Upper lobe of left lung (tissue), 6 donors: ENCODE results near the gene IRF5. TPM values are rescaled to one million over a fixed set of nuclear protein-coding genes. Genes with fewer than 3 reads are reported as not detected.

ENCODE experiments used
- ATAC-seq, 2 donors: fragments of 200-7000 bp; cut with Tn5 transposase; one replicate each; pipeline ENCODE4 v1.9.1; 2022; ENCODE audit warnings: mild to moderate bottlenecking in 2 of 2, moderate library complexity in 2 of 2; ENCODE audit not compliant: low FRiP score in 2 of 2
- DNase-seq, 2 donors: peaks; one replicate each; pipeline ENCODE4 v3.0.0-alpha.2; 2019 to 2020
- H3K27ac ChIP-seq, 4 donors: fragments of 200-600 bp; sonication (generic); one replicate each; pipeline ENCODE4 v1.5.1; 2016 to 2019
- H3K27me3 ChIP-seq, 4 donors: fragments of 200-600 bp; sonication (generic); one replicate each; pipeline ENCODE4 v1.5.1; 2017 to 2019
- H3K36me3 ChIP-seq, 4 donors: fragments of 200-600 bp; sonication (generic); one replicate each; pipeline ENCODE4 v1.5.1; 2016 to 2019
- H3K4me1 ChIP-seq, 4 donors: fragments of 200-600 bp; sonication (generic); one replicate each; pipeline ENCODE4 v1.5.1; 2018 to 2019
- H3K4me3 ChIP-seq, 4 donors: fragments of 200-600 bp; sonication (generic); one replicate each; pipeline ENCODE4 v1.5.1; 2017 to 2019; ENCODE audit warnings: mild to moderate bottlenecking in 2 of 4, moderate library complexity in 1 of 4
- H3K9me3 ChIP-seq, 4 donors: fragments of 200-600 bp; sonication (generic); one replicate each; pipeline ENCODE4 v1.5.1; 2018 to 2019
- EP300 ChIP-seq, 4 donors: sonication (generic); formaldehyde crosslinking; IDR thresholded peaks; one replicate each; pipeline ENCODE4 v1.5.1; 2017; ENCODE audit warnings: antibody characterized with exemption in 4 of 4, control low read depth in 2 of 4
- POLR2A ChIP-seq, 4 donors: fragments of 450-650 bp; IDR thresholded peaks; one replicate each; pipeline ENCODE4 v1.5.1; 2016 to 2017; ENCODE audit warnings: antibody characterized with exemption in 4 of 4, mild to moderate bottlenecking in 2 of 4
- POLR2AphosphoS5 ChIP-seq, 2 donors: sonication (generic); formaldehyde crosslinking; IDR thresholded peaks; one replicate each; pipeline ENCODE4 v1.5.1; 2017; ENCODE audit warnings: antibody characterized with exemption in 2 of 2
- WGBS, 2 donors: methylation state at CpG; one replicate each; pipeline ENCODE4 v1.1.5; 2017 to 2018; 5-methylcytosine and 5-hydroxymethylcytosine counted together
- total RNA-seq, 6 donors: library from RNA; depleted of rRNA in 4 of 6; stranded (reverse); fragments of >200 nt in 4 of 6; gene quantifications; one replicate each; pipeline versions ENCODE4 v1.1.0 to v1.2.1, GENCODE V29; 2016 to 2021
- TF ChIP-seq, protein P1 (sequence below), 6 experiments: fragments of 450-650 bp in 4 of 6; fragments of 200-600 bp in 2 of 6; sonication (generic) in 2 of 6; IDR thresholded peaks; one replicate each; pipeline ENCODE4 v1.5.1; 2016 to 2019; ENCODE audit warnings: antibody characterized with exemption in 6 of 6
- donor health status: DM: no; HTN: no; CAD: no; lungs with moderate emphysema.
- donor health status: DM: no; HTN: yes; CAD: no; lungs with severe emphysema.

The IRF5 gene
- total RNA-seq, 6 donors from 2014 or later = 10.7 to 83.8 (median 45.8) TPM

DNA sequence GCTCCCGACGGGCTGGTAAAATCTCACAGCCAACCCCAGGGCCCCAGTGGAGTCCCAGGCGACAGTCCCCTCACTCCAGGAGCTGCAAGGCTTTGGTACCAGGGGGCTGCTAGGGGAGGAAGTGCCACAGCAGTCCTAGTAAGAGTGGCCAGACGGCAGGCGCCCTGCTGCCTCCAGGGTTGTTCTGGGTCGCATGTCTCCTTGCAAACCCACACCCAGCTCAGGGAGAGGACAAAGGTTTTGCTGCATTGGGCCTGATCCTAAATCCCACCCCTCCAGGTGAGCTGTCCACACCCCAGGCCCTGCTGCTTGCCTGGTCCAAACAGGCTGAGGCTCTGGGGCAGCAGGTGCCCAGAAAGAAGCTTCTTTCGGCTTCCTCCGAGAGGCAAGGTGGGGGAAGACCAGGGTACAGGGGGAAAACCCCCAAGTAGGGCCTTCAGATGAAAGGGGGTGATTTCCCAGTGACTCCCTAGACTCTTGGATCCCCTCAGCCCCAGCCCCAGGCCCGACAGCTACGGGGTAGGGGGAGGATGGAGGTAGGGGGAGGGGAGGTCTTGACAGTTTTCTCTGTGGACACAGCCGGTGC lies 23.1 kb upstream of the IRF5 start:
- peaks cover 0 to 37% (median 20%) of the 10 kb centered on the region in 4 donors for H3K27me3 ChIP-seq
- no peaks in the 10 kb centered on the region for H3K9me3 ChIP-seq
- no peaks in the 10 kb centered on the region for H3K36me3 ChIP-seq
- no peak overlapping the region for H3K4me3 ChIP-seq
- TF ChIP-seq POLR2AphosphoS5 (IDR thresholded peaks at IDR 0.05) (no peak), EP300 (IDR thresholded peaks at IDR 0.05) (no peak), POLR2A (IDR thresholded peaks at IDR 0.05) (no peak)
- TF ChIP-seq, protein P1, sequence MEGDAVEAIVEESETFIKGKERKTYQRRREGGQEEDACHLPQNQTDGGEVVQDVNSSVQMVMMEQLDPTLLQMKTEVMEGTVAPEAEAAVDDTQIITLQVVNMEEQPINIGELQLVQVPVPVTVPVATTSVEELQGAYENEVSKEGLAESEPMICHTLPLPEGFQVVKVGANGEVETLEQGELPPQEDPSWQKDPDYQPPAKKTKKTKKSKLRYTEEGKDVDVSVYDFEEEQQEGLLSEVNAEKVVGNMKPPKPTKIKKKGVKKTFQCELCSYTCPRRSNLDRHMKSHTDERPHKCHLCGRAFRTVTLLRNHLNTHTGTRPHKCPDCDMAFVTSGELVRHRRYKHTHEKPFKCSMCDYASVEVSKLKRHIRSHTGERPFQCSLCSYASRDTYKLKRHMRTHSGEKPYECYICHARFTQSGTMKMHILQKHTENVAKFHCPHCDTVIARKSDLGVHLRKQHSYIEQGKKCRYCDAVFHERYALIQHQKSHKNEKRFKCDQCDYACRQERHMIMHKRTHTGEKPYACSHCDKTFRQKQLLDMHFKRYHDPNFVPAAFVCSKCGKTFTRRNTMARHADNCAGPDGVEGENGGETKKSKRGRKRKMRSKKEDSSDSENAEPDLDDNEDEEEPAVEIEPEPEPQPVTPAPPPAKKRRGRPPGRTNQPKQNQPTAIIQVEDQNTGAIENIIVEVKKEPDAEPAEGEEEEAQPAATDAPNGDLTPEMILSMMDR (IDR thresholded peaks at IDR 0.05) = no peak
- WGBS, 2 donors = 38 to 40% methylated on average over 3 to 9 of the region's 11 CpGs
- DNase-seq (no peak), ATAC-seq (no peak)
- no peak overlapping the region for H3K27ac ChIP-seq
- H3K4me1 ChIP-seq = peaks cover 16 to 28% (median 22%) of the 10 kb centered on the region in 4 donors

DNA sequence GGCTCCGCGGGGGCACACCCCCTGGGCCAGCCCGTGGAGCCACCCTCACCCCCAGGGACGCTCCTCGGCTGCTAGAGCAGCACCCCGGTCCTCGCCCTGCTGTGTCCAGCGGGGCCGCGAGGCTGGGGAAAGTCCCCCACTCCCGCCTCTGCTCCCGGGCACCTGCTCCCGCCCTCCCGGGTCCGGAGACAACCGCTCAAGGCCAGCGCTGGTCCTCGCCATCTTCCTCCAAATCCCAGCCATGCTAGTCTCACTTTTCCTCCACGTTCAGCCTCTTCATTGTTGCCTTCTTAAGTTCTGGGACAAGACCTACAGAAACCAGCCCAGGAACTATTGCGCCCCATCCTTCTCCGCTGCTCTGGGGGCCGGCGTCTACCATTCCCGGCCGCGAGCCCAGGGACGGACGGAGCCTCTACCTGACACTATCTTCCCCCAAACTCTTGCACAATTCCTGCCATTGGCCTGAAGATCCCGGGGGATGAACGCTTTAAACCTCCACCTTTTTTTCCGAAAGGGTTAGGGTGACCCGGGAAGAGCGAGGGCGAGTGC lies 22.4 kb upstream of the IRF5 start:
- H3K4me3 ChIP-seq = peak overlapping the region in 3 of 4 donors; percentile 1 to 30 (median 5)
- ATAC-seq = no peak
- peaks cover 9 to 22% (median 16%) of the 10 kb centered on the region in 4 donors for H3K4me1 ChIP-seq
- 6 to 8% methylated on average over 26 to 27 of the region's 34 CpGs for WGBS, 2 donors
- DNase-seq = no peak
- no peak overlapping the region for H3K27ac ChIP-seq
- TF ChIP-seq EP300 (IDR thresholded peaks at IDR 0.05) (no peak), POLR2AphosphoS5 (IDR thresholded peaks at IDR 0.05) (no peak), POLR2A (IDR thresholded peaks at IDR 0.05) (no peak)
- TF ChIP-seq, protein P1 (IDR thresholded peaks at IDR 0.05) = no peak
- H3K27me3 ChIP-seq = peaks cover 0 to 30% (median 17%) of the 10 kb centered on the region in 4 donors
- no peaks in the 10 kb centered on the region for H3K9me3 ChIP-seq
- H3K36me3 ChIP-seq = no peaks in the 10 kb centered on the region

DNA sequence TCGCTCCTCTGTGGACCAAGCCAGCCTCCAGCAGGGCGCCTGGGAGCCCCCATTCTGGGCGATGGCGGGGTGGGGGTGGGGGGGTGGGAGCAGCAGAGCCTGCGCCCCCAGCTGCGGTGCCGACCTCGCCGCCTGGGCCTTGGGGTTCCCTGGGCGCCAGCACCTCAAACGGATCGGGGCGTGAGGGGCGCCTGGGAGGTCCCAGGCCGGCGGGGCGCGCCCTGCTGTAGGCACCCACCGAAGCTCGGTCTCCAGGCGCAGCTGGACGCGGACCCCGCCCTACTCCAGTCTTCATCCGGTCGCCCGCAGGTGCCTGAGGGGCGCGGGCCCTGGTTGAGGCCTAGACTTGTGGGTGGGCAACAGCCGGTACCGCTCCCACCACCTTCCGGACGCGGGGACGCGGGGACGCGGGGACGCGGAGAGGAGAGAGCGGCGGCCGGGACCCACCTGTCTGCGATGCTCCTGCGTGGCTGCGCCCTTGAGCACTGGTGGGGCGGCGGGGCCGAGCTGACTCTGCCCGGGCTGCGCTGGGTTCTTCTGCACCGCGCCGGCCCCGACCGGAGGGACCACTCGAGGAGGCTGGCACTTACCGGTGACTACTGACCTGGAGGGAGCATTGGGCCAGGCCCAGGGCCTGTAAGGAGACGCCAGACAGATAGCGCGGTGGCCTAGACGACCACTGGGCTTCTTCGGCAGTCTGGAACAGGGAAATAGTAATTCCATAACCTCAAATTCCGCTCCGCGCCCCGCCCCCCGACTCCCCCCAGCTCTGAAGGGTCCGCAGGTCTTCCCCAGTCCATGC lies 21.7 kb upstream of the IRF5 start:
- WGBS, 2 donors = 34 to 48% methylated on average over 39 to 51 of the region's 69 CpGs
- Histone ChIP-seq H3K36me3 (no peaks in the 10 kb centered on the region), H3K4me3 (peak overlapping the region in 3 of 4 donors; percentile 1 to 30 (median 5)), H3K27ac (no peak overlapping the region), H3K9me3 (no peaks in the 10 kb centered on the region), H3K27me3 (peaks cover 0 to 27% (median 15%) of the 10 kb centered on the region in 4 donors), H3K4me1 (peaks cover 8 to 19% (median 15%) of the 10 kb centered on the region in 4 donors)
- DNase-seq (peak in 1 of 2 donors; percentile 85), ATAC-seq (no peak)
- no peak for TF ChIP-seq EP300 (IDR thresholded peaks at IDR 0.05)
- TF ChIP-seq POLR2AphosphoS5 (IDR thresholded peaks at IDR 0.05) = no peak

DNA sequence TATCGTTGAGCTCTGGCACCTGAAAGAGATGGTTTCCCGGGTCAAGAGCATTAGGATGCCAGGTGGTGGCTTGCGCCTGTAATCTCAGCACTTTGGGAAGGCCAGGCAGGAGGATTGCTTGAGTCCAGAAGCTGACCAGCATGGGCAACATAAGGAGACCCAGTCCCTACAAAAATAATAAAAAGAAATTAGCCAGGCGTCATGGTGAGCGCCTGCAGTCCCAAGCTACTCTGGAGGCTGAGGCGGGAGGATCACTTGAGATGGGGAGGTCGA lies 21.1 kb upstream of the IRF5 start:
- H3K36me3 ChIP-seq = no peaks in the 10 kb centered on the region
- H3K4me1 ChIP-seq = peaks cover 8 to 22% (median 15%) of the 10 kb centered on the region in 4 donors
- H3K4me3 ChIP-seq = no peak overlapping the region
- ATAC-seq (no peak), DNase-seq (no peak)
- no peaks in the 10 kb centered on the region for H3K9me3 ChIP-seq
- no peak for TF ChIP-seq POLR2AphosphoS5 (IDR thresholded peaks at IDR 0.05)
- no peak for TF ChIP-seq POLR2A (IDR thresholded peaks at IDR 0.05)
- TF ChIP-seq, protein P1 (IDR thresholded peaks at IDR 0.05) = no peak
- no peak for TF ChIP-seq EP300 (IDR thresholded peaks at IDR 0.05)
- H3K27ac ChIP-seq = no peak overlapping the region
- H3K27me3 ChIP-seq = peaks cover 0 to 27% (median 15%) of the 10 kb centered on the region in 4 donors
- 89 to 97% methylated on average over 7 of the region's 7 CpGs for WGBS, 2 donors

DNA sequence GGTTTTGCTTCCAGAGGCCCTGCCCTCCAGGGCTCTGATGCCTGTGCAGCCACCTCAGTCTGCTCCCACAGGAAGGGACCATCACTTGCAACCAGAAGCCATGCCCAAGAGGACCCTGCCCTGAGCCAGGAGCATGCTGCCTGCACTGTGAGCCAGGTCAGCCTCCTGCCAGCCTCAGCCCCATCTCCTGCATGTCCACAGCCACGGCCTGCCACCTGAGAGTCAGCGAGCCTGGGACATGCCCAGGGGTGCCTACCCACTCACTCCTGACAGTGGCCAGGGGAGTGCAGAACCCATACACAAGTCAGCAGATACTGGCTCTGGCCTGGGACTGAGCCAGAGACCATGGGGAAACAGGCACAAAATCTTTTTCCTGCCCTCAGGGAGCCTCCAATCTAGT lies 20.6 kb upstream of the IRF5 start:
- H3K27me3 ChIP-seq = peaks cover 0 to 31% (median 15%) of the 10 kb centered on the region in 4 donors
- TF ChIP-seq EP300 (IDR thresholded peaks at IDR 0.05) (no peak), POLR2A (IDR thresholded peaks at IDR 0.05) (no peak), POLR2AphosphoS5 (IDR thresholded peaks at IDR 0.05) (no peak)
- TF ChIP-seq, protein P1 (IDR thresholded peaks at IDR 0.05) = no peak
- no peak overlapping the region for H3K27ac ChIP-seq
- ATAC-seq = no peak
- H3K36me3 ChIP-seq = no peaks in the 10 kb centered on the region
- peak in 1 of 2 donors; percentile 8 for DNase-seq
- no peak overlapping the region for H3K4me3 ChIP-seq
- no peaks in the 10 kb centered on the region for H3K9me3 ChIP-seq
- H3K4me1 ChIP-seq = peaks cover 8 to 24% (median 15%) of the 10 kb centered on the region in 4 donors
- 100% methylated on average over 2 of the region's 2 CpGs; no CpG with 5 or more reads in 1 of the 2 donors for WGBS, 2 donors
